ENCODE data around the gene DNASE1L2. TPM values are rescaled to one million over a fixed set of nuclear protein-coding genes. Genes with fewer than 3 reads are reported as not detected.

DNASE1L2 gene
- total and polyA plus RNA-seq, 2 of the 4 experiments (the other 2 are of a cell fraction): 0.18 to 0.75 TPM

DNA sequence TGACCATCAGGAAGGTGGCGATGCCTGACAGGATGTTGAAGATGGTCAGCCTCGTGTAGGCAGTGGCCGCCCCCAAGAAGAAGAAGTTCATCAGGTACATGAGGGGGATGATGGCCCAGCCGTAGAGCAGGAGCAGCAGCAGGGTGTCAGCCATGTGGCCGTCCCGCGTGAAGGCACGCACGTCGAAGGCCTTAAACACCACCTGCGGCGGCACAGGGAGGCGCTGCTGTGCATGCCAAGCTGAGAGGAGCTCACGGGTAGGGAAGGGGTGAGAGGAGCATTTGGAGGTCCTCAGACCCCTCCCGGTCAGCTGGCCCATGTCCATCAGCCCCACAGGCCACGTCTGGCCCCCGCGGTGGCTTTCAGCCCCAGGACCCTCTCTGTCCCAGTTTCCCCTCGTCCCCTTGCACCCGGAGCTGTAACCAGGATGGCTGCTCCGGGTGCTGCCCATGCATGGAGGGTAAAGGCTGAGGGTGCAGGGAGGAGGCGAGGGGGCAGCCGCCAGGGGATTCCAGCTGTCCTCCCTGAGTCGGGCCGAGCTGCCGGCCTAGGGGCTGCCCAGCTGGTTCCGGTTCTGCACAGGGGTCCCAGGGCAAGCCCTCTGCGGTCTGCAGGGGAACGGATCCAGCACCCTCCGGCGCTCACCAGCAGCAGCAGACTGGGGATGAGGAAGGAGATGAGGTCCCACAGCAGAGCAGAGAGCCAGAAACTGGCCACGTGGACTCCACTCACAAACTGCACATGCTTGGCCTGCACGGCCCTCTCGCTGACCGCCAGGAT is 48.7 kb downstream of the DNASE1L2 start:
- CTCF ChIA-PET: no interaction called here
- no peak overlapping the region for H2AFZ ChIP-seq (replicated peaks; ENCODE audit: low read length, poor library complexity)

More for the DNA sequence above, 48.7 kb downstream of the DNASE1L2 start:
- Histone ChIP-seq H3K27ac (ENCODE audit: insufficient read depth, low read length) (no peak overlapping the region), H2BK15ac (ENCODE audit: low read depth, low read length) (no peak overlapping the region), H4K8ac (ENCODE audit: low read depth in 2 of 2, low read length in 2 of 2) (no peak overlapping the region), H3K9me1 (ENCODE audit: insufficient read depth, low read length) (no peaks in the 10 kb centered on the region), H2BK120ac (ENCODE audit: low read depth, low read length) (no peak overlapping the region), H2AK9ac (replicated peaks; ENCODE audit: low read depth, low read length, poor library complexity) (no peak overlapping the region), H2AK5ac (ENCODE audit: low read depth, low read length) (no peak overlapping the region), H2BK5ac (ENCODE audit: low read depth, low read length, poor library complexity, severe bottlenecking) (no peak overlapping the region), H3K4ac (ENCODE audit: low read depth, low read length) (no peak overlapping the region), H3K9me3 (ENCODE audit: control insufficient read depth, insufficient read depth, low read length) (no peaks in the 10 kb centered on the region), H3K4me2 (ENCODE audit: low read depth, low read length) (no peak overlapping the region), H3K4me1 (ENCODE audit: control insufficient read depth, insufficient read depth, low read length) (no peaks in the 10 kb centered on the region), H3K9ac (ENCODE audit: low read depth, low read length) (no peak overlapping the region), H4K91ac (ENCODE audit: insufficient read depth, low read depth, low read length) (no peak overlapping the region), H3K36me3 (ENCODE audit: control insufficient read depth, insufficient read depth, low read length) (no peaks in the 10 kb centered on the region), H3K56ac (ENCODE audit: extremely low read depth, insufficient read depth, low read length) (no peak overlapping the region), H3K18ac (ENCODE audit: low read depth, low read length) (no peak overlapping the region), H3K14ac (replicated peaks; ENCODE audit: low read depth, low read length) (no peak overlapping the region), H3K79me1 (ENCODE audit: low read depth in 1 of 2, low read length in 2 of 2) (no peaks in the 10 kb centered on the region), H3K27me3 (ENCODE audit: control insufficient read depth, insufficient read depth, low read length) (peaks cover 33% of the 10 kb centered on the region), H2BK20ac (ENCODE audit: low read depth, low read length) (no peak overlapping the region), H4K5ac (ENCODE audit: low read depth, low read length) (no peak overlapping the region), H3K4me3 (ENCODE audit: insufficient read depth, low read depth, low read length) (no peak overlapping the region), H4K20me1 (ENCODE audit: insufficient read depth, low read length) (no peaks in the 10 kb centered on the region), H3K23ac (ENCODE audit: low read depth, low read length) (no peak overlapping the region)
- 70% methylated on average over 6 of the region's 35 CpGs; no CpG with 5 or more reads in 1 of the 2 experiments for WGBS, 2 experiments (ENCODE audit: extremely low coverage in 2 of 2, insufficient read length in 1 of 2)
- POLR2A ChIA-PET (ENCODE audit: unreplicated experiment): no interaction called here
- DNase-seq (no peak), ATAC-seq (ENCODE audit: low read depth) (no peak)
- TF ChIP-seq SMC3 (IDR thresholded peaks at IDR 0.05; ENCODE audit: low read depth, low read length) (no peak), RFX5 (IDR thresholded peaks at IDR 0.05; ENCODE audit: low read depth, low read length) (no peak), RCOR1 (IDR thresholded peaks at IDR 0.05; ENCODE audit: insufficient replicate concordance, low read length) (no peak), FOS (IDR thresholded peaks at IDR 0.05; ENCODE audit: low read depth, low read length) (no peak), CEBPB (IDR thresholded peaks at IDR 0.05; ENCODE audit: low read depth, low read length) (no peak), MAZ (IDR thresholded peaks at IDR 0.05; ENCODE audit: borderline replicate concordance, low read depth, low read length) (no peak), MXI1 (IDR thresholded peaks at IDR 0.05; ENCODE audit: borderline replicate concordance, low read depth, low read length) (no peak), NFE2L2 (IDR thresholded peaks at IDR 0.05; ENCODE audit: low read depth, low read length) (no peak), BHLHE40 (IDR thresholded peaks at IDR 0.05; ENCODE audit: low read depth, low read length) (no peak), POLR2A (IDR thresholded peaks at IDR 0.05; ENCODE audit: low read depth, low read length) (no peak)
- TF ChIP-seq, protein P1, sequence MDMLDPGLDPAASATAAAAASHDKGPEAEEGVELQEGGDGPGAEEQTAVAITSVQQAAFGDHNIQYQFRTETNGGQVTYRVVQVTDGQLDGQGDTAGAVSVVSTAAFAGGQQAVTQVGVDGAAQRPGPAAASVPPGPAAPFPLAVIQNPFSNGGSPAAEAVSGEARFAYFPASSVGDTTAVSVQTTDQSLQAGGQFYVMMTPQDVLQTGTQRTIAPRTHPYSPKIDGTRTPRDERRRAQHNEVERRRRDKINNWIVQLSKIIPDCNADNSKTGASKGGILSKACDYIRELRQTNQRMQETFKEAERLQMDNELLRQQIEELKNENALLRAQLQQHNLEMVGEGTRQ (IDR thresholded peaks at IDR 0.05; ENCODE audit: low read depth, low read length): no peak
- intact Hi-C loops (cut with micrococcal nuclease) (no loop called here), dilution Hi-C loops (cut with HindIII; ENCODE audit: low sequenced_read_pairs, unreplicated experiment) (no loop called here), in situ Hi-C loops (cut with MboI; ENCODE audit: low sequenced_read_pairs) (no loop called here)
- BruUV-seq (replicated peaks): no TSS peak

Data from IMR-90 (cell line).